ENCODE measurements around the gene THSD8. TPM values are rescaled to one million over a fixed set of nuclear protein-coding genes. Genes with fewer than 3 reads are reported as not detected.

Gene THSD8
- total RNA-seq, 1 donor from 2014 or later: not detected

GRCh38 chr19:12847159-12848139, 45.6 kb downstream of the THSD8 start:
- Histone ChIP-seq H3F3A (ENCODE audit: low read depth) (peaks cover 15% of the 10 kb centered on the region), H2AFZ (replicated peaks) (peak overlapping the region; percentile 86), H3K36me3 (no peaks in the 10 kb centered on the region), H4K20me1 (ENCODE audit: low read depth) (peaks cover 4% of the 10 kb centered on the region), H3K4me2 (peak overlapping the region; percentile 69), H3K9ac (no peak overlapping the region), H3K27ac (no peak overlapping the region), H3K27me3 (peaks cover 13% of the 10 kb centered on the region), H3K4me3 (peak overlapping the region; percentile 14), H3K9me3 (ENCODE audit: low read depth) (no peaks in the 10 kb centered on the region), H3K79me2 (ENCODE audit: low read depth) (no peaks in the 10 kb centered on the region), H3K4me1 (no peaks in the 10 kb centered on the region)
- Mint-ChIP-seq H3K27me3 (ENCODE audit: insufficient read depth, low read depth) (peaks cover 9% of the 10 kb centered on the region), H3K27ac (no peak overlapping the region), H3K36me3 (peaks cover 2% of the 10 kb centered on the region), H3K4me3 (peak overlapping the region; percentile 58), H3K4me1 (peaks cover 7% of the 10 kb centered on the region), H3K9me3 (no peaks in the 10 kb centered on the region)
- DNase-seq (ENCODE audit: low spot score): peak; percentile 92
- no peak for TF ChIP-seq EZH2phosphoT487 (IDR thresholded peaks at IDR 0.05)
- no peak for TF ChIP-seq EZH2 (IDR thresholded peaks at IDR 0.05)
- peak; percentile 96 for TF ChIP-seq CTCF (IDR thresholded peaks at IDR 0.05)

Small RNA genes lying within 50 kb of the gene (microRNA-seq; reads per million reads assigned to microRNA genes)
- gene MIR5684 (not detected), gene MIR6794 (not detected)

Small RNA genes lying within 50 kb of the gene (small RNA-seq; reads per million reads assigned to genes)
- gene MIR5684 (not detected), gene MIR6794 (not detected)

Other genes with a start within 250 kb of the THSD8 start
- gene ZNF490, start 191.3 kb upstream of the THSD8 start, total RNA-seq (ENCODE audit: low replicate concordance): 6.8 and 16.7 TPM in 2 replicates
- gene ZNF791, start 191.1 kb upstream of the THSD8 start, total RNA-seq (ENCODE audit: low replicate concordance): 27.1 and 60.7 TPM in 2 replicates
- gene MAN2B1, start 135.3 kb upstream of the THSD8 start, total RNA-seq (ENCODE audit: low replicate concordance): 35.8 and 73.6 TPM in 2 replicates
- 11.0 and 15.9 TPM in 2 replicates for gene WDR83, start 135.3 kb upstream of the THSD8 start, total RNA-seq (ENCODE audit: low replicate concordance)
- gene DHPS, start 120.2 kb upstream of the THSD8 start, total RNA-seq (ENCODE audit: low replicate concordance): 78.3 and 108 TPM in 2 replicates
- gene GNG14, start 114.1 kb upstream of the THSD8 start, total RNA-seq (ENCODE audit: low replicate concordance): not detected in 2 replicates
- gene FBXW9, start 105.4 kb upstream of the THSD8 start, total RNA-seq (ENCODE audit: low replicate concordance): 4.0 and 21.4 TPM in 2 replicates
- gene TNPO2, start 78.1 kb upstream of the THSD8 start, total RNA-seq (ENCODE audit: low replicate concordance): 58.1 and 87.4 TPM in 2 replicates
- 105 and 194 TPM in 2 replicates for gene TRIR, start 67.4 kb upstream of the THSD8 start, total RNA-seq (ENCODE audit: low replicate concordance)
- 62.9 and 99.6 TPM in 2 replicates for gene GET3, start 64.6 kb upstream of the THSD8 start, total RNA-seq (ENCODE audit: low replicate concordance)
- gene BEST2, start 50.3 kb upstream of the THSD8 start, total RNA-seq (ENCODE audit: low replicate concordance): not detected in 2 replicates
- 14.3 and 25.1 TPM in 2 replicates for gene HOOK2, start 26.5 kb upstream of the THSD8 start, total RNA-seq (ENCODE audit: low replicate concordance)
- 1.5 and 12.6 TPM in 2 replicates for gene JUNB, start 10.6 kb upstream of the THSD8 start, total RNA-seq (ENCODE audit: low replicate concordance)
- 463 and 727 TPM in 2 replicates for gene PRDX2, start 269 bp upstream of the THSD8 start, total RNA-seq (ENCODE audit: low replicate concordance)
- gene RNASEH2A, start 4.5 kb downstream of the THSD8 start, total RNA-seq (ENCODE audit: low replicate concordance): 60.3 and 61.3 TPM in 2 replicates
- 0.19 TPM in 1 of 2 replicates, not detected in the other for gene RTBDN, start 32.5 kb downstream of the THSD8 start, total RNA-seq (ENCODE audit: low replicate concordance)
- 8.3 and 13.3 TPM in 2 replicates for gene MAST1, start 36.4 kb downstream of the THSD8 start, total RNA-seq (ENCODE audit: low replicate concordance)
- 8.7 and 16.5 TPM in 2 replicates for gene DNASE2, start 79.4 kb downstream of the THSD8 start, total RNA-seq (ENCODE audit: low replicate concordance)
- 0.43 and 0.64 TPM in 2 replicates for gene KLF1, start 85.1 kb downstream of the THSD8 start, total RNA-seq (ENCODE audit: low replicate concordance)
- 39.5 and 75.0 TPM in 2 replicates for gene GCDH, start 89.1 kb downstream of the THSD8 start, total RNA-seq (ENCODE audit: low replicate concordance)
- gene SYCE2, start 117.2 kb downstream of the THSD8 start, total RNA-seq (ENCODE audit: low replicate concordance): 1.8 and 6.4 TPM in 2 replicates
- 21.4 and 51.6 TPM in 2 replicates for gene FARSA, start 131.6 kb downstream of the THSD8 start, total RNA-seq (ENCODE audit: low replicate concordance)
- 437 and 569 TPM in 2 replicates for gene CALR, start 136.5 kb downstream of the THSD8 start, total RNA-seq (ENCODE audit: low replicate concordance)
- 37.7 and 54.9 TPM in 2 replicates for gene RAD23A, start 143.8 kb downstream of the THSD8 start, total RNA-seq (ENCODE audit: low replicate concordance)
- 17.1 and 42.2 TPM in 2 replicates for gene GADD45GIP1, start 155.2 kb downstream of the THSD8 start, total RNA-seq (ENCODE audit: low replicate concordance)
- 0.06 and 0.07 TPM in 2 replicates for gene DAND5, start 167.5 kb downstream of the THSD8 start, total RNA-seq (ENCODE audit: low replicate concordance)
- gene NFIX, start 193.4 kb downstream of the THSD8 start, total RNA-seq (ENCODE audit: low replicate concordance): 0.06 TPM in 2 replicates